GDM1 (cell line): ENCODE results near the gene WDR43.

Experiments used
- DNase-seq: peaks from one replicate; lab custom pipeline; 2025; lab: John Stamatoyannopoulos, UW

WDR43 gene, protein sequence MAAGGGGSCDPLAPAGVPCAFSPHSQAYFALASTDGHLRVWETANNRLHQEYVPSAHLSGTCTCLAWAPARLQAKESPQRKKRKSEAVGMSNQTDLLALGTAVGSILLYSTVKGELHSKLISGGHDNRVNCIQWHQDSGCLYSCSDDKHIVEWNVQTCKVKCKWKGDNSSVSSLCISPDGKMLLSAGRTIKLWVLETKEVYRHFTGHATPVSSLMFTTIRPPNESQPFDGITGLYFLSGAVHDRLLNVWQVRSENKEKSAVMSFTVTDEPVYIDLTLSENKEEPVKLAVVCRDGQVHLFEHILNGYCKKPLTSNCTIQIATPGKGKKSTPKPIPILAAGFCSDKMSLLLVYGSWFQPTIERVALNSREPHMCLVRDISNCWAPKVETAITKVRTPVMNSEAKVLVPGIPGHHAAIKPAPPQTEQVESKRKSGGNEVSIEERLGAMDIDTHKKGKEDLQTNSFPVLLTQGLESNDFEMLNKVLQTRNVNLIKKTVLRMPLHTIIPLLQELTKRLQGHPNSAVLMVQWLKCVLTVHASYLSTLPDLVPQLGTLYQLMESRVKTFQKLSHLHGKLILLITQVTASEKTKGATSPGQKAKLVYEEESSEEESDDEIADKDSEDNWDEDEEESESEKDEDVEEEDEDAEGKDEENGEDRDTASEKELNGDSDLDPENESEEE

GRCh38 chr2:28894470-28895188, at the start of gene WDR43:
TSS of gene WDR43 (plus strand) at chr2:28894667. CDS start at chr2:28894699, 32 bp downstream.
- peak; percentile 98 for DNase-seq

GRCh38 chr2:28855193-28855592, 39.3 kb upstream of the WDR43 start:
- DNase-seq: no peak

DNA sequence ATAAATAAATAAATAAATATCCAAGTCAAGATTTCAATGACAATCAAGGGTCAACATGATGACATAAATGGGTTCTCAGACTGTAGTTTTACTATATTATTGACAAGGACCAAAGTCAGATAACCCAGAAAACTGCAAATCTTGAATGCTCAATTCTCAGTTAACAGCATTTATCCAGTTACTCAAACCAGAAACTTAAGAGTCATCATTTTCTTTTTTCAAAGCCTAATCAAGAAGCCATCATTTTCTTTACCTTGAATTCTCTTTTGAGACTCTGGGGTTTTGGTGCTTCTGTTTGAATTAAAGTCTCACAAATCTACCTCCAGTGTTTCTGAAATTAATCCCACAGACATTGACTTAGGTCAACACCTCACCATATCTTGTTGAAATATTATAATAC, 38.5 kb upstream of the WDR43 start:
- no peak for DNase-seq

- no peak for DNase-seq
Observed at GRCh38 chr2:28868611-28869010, 25.9 kb upstream of the WDR43 start.

DNA sequence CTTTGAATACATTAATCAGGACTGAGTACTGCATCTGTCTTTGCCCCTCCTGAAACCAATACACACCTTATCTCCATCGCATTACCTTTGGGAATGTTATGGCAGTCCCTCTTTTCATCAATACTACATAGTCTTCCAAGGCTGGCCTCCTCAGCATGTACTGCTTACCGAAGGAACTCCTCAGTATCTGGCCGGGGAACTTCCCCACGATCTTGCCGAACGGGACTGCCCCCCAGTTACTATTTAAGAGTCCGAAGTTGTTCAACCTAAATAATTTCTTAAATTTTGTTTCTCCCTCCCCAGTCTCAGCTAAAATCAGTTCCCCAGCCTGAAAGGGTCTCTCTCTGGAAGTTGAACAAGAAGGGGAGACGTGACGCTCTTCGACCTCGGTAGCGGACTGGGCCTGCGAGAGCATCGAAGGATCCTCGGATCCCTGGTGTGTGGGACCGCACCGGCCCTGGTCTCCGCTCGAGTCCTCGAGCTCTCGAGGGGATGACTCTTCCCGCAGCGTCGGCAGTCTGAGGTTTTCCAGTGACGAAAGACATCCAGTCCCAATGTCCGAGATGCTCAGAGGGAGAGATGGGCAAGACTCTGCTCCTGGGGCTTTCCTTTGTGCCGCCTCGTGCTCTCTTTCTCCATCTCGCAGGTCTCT, 24.8 kb upstream of the WDR43 start:
- no peak for DNase-seq

DNA sequence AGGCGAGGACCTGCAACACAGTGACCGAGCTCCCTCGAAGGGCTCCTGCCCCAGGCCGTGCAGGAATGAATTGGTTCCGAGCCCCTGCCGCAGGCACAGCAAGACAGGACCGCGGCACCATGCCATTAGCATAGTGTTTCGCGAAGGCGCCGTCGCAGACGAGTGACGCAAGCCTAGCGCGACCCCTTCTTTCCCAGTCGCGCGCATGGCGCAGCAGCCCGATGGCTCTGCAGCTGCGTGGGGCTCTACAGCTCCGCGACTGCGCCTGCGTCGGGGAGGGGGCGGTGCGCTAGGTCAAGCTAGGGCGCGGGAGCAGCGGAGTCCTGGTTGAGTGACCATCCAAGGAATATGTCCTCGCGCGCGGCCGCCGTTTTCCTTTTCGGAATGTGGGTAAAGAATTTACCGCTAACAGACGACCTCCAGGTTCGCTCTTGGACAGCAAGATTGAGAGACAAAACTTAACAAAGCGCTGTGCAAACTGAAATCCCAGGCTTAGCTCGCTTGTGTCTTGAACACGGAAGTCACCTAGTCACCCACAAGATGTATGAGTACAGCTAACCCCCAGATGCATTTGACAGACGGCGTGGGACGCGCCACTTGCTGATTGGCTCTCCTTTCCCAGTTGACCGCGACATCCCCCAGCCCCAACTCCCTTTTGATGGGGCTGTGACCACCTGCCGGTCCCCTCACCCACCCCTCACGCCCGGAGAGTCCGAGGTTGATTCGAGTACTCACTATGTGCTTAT, 24.1 kb upstream of the WDR43 start, which contains the start of gene TRMT61B:
Gene TRMT61B, minus strand, starts transcription at position 164 of the 746 bp plus-strand sequence. Its CDS starts 32 bp downstream, at position 132.
- peak; percentile 94 for DNase-seq

- DNase-seq: no peak
Observed at GRCh38 chr2:28871620-28872019, 22.8 kb upstream of the WDR43 start.

DNA sequence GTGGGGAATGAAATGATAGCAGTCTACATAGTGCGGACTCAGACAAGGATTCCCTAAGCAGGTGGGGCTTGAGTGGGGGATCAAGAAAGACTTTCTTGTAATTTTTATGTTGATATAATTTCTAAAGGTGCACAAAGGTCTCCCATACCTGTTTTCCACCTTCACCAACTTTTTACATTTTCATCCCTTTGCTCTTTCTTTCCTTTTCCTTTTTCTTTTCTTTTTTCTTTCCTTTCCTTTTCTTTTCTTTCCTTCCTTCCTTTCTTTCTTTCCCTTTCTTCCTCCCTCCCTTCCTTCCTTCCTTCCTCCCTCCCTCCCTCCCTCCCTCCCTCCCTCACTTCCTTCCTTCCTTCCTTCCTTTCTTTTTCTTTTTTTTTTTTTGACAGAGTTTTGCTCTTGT, 14.3 kb upstream of the WDR43 start:
- DNase-seq: no peak

- no peak for DNase-seq
Observed at GRCh38 chr2:28893488-28893887, 979 bp upstream of the WDR43 start.

- no peak for DNase-seq
Observed at GRCh38 chr2:28895189-28895893, 874 bp downstream of the WDR43 start.

DNA sequence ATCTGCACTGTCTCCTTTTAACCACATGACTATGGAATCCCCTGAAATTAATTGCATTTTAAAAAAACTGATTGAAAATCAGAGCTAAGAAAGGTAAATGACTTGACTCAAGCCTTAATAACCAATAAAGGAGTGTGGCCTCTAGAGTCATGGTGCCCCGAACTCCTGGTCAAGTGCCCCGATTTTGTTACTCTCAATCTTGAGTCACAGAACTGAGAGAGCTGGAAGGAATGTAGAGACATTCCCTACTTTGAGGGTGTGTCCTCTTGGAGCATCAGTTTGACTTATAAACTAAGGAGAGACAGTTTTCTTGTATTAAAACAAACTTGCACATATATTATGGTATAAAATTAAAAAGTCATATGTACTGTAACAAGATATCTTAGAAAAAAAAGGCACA, 2.4 kb downstream of the WDR43 start:
- DNase-seq: no peak

DNA sequence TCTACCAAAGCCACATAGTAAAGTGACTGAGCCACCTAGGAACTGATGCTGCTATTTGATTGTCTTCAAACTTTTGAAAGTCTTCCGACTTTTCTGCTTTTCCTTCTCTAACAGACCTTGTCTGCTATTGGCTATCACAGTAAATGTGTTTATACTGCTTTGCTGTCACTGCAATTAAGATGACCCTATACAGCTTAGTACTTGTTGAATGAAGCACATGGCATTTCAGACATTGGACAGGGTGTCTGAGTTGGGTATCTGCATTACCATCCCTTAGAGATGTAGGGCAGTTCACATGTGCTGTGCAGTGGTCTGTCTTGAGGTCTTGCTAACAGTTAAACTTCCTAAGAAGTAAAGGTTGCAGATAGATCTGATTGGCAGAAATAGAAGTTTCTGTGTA, 3.6 kb downstream of the WDR43 start:
- DNase-seq: no peak

GRCh38 chr2:28901202-28901601, 6.7 kb downstream of the WDR43 start:
- no peak for DNase-seq

DNA sequence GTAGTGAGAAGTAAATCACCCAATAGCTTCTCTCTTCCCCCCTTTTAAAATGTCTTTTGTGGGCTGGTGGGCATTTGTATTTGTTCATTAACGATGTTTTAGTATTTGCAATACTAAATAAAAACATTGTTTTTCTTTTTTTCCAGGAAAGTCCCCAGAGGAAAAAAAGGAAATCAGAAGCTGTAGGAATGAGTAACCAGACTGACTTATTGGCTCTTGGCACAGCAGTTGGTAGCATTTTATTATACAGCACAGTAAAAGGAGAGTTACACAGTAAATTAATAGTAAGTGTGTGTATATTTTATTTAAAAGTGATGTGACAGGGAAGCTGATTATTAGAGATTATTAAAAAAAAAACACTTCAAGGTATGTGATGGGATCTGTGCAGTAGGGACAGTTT, 7.4 kb downstream of the WDR43 start:
- DNase-seq: no peak

DNA sequence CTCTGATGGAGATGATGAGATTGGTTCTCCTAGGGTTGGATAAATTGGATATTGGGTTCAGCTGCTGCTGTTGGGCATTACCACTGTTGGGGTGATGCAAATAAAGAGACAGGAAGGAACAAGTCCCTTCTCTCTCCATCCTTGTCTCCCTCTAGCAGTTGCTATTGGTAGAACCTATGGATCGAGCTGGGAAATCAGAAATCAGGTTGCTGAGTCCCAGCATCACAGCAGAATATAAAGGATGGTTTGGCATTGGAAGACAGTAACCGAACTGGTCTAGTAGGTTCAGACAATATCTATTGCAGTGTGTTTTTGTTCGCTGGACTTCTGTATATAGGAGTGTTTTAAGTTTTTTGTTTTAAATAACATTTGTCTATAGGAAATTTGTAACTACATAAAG, 8.1 kb downstream of the WDR43 start:
- no peak for DNase-seq

DNA sequence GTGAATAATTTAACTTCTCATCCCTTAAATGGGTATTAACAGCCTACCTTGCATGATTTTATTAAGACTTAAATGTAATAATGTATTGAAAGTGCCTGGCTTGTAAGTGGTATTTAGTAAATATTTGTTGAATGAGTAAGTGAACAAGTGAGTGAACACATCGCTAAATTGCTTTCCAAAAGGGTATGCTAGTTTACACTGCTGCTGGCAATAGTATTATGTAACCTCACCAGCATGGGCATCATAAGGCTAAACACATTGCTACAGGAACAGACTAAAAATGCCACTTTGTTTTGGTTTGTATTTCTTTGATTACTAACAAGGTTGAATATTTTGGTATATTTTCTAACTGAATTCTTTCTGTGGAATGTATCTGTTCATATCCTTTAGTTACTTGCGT, 9.8 kb downstream of the WDR43 start:
- no peak for DNase-seq

GRCh38 chr2:28904802-28905457, 10.5 kb downstream of the WDR43 start:
- no peak for DNase-seq

DNA sequence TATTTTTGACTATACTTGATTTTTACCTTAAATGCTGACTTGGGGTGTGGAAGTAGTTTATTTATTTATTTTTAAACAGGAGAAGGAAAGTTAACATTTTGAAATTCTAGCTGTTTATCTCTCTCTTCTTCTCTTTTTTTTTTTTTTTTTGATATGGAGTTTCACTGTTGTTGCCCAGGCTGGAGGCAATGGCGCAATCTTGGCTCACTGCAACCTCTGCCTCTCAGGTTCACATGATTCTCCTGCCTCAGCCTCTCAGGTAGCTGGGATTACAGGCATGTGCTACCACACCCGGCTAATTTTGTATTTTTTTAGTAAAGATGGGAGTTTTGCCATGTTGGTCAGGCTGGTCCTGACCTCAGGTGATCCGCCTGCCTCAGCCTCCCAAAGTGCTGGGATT, 11.1 kb downstream of the WDR43 start:
- no peak for DNase-seq

GRCh38 chr2:28906376-28906775, 11.9 kb downstream of the WDR43 start:
- no peak for DNase-seq

- no peak for DNase-seq
Observed at GRCh38 chr2:28906821-28907220, 12.4 kb downstream of the WDR43 start.
